HepG2 (cell line): Measurements from ENCODE around the gene TMX1. TPM values are rescaled to one million over a fixed set of nuclear protein-coding genes. Genes with fewer than 3 reads are reported as not detected.

Experiments
- ATAC-seq: fragments of 200-7000 bp; cut with Tn5 transposase; 3 replicates; pipeline ENCODE4 v1.9.1; 2020; ENCODE audit warnings: mild to moderate bottlenecking, moderate library complexity
- BruUV-seq: library from RNA; stranded (reverse); fragments of 400-500 nt; replicated peaks from 2 replicates; lab custom pipeline; 2021; lab: Mats Ljungman, UMichigan
- CTCF ChIA-PET: fragments of 300-600 bp; formaldehyde crosslinking; extraction: SDS; loops from one replicate; lab custom pipeline; 2021; ENCODE audit warnings: low total read pairs, inconsistent platforms, low intra/inter-chr PET ratio; lab: Yijun Ruan, JAX
- POLR2A ChIA-PET: fragments of 350-600 bp; sonication (Branson Sonifier 250); formaldehyde crosslinking; loops from one replicate; lab custom pipeline; 2020; ENCODE audit warnings: antibody characterized with exemption, inconsistent platforms; lab: Yijun Ruan, JAX
- DNase-seq: peaks from one replicate; pipeline ENCODE4 v3.0.0-alpha.2; 2015; ENCODE audit warnings: low spot score
- FAIRE-seq: peaks from 3 replicates; lab custom pipeline; 2011; peaks lifted over from hg19 to GRCh38; lab: Jason Lieb, UNC
- H2AFZ ChIP-seq: one replicate; pipeline ENCODE4 v1.6.1; 2011; ENCODE audit warnings: low read length, inconsistent platforms
- H3K27ac ChIP-seq: fragments of 300-600 bp; 3 replicates; pipeline ENCODE4 v1.8.0; 2011; ENCODE audit warnings: mixed run types, mild to moderate bottlenecking, mixed read lengths, low read length, inconsistent platforms; ENCODE audit not compliant: insufficient read depth; ENCODE audit errors: extremely low read length
- H3K27me3 ChIP-seq, 2 experiments: fragments of 200-600 bp in 1 of 2; 2 replicates in 1 of 2; 3 replicates in 1 of 2; pipeline versions ENCODE4 v1.6.0 to v1.8.0; 2011; ENCODE audit warnings: low read length in 2 of 2, mild to moderate bottlenecking in 2 of 2, moderate library complexity in 2 of 2, inconsistent platforms in 1 of 2; ENCODE audit not compliant: insufficient read depth in 2 of 2, control insufficient read depth in 1 of 2
- H3K36me3 ChIP-seq, 2 experiments: fragments of 200-600 bp in 1 of 2; replicated peaks in 1 of 2; 2 replicates in 1 of 2; 3 replicates in 1 of 2; pipeline versions ENCODE4 v1.5.1 to v1.8.0; 2011; ENCODE audit warnings: low read length in 2 of 2, inconsistent platforms in 1 of 2; ENCODE audit not compliant: insufficient read depth in 2 of 2, control insufficient read depth in 1 of 2
- H3K4me1 ChIP-seq: 2 replicates; pipeline ENCODE4 v1.5.1; 2012; ENCODE audit warnings: low read length, inconsistent platforms; ENCODE audit not compliant: insufficient read depth
- H3K4me2 ChIP-seq: 2 replicates; pipeline ENCODE4 v1.6.0; 2011; ENCODE audit warnings: low read depth, low read length, inconsistent platforms
- H3K4me3 ChIP-seq, 3 experiments: fragments of 200-600 bp in 1 of 3; sonication (generic), shearing (Covaris generic) in 1 of 3; replicated peaks in 1 of 3; 2 replicates each; pipeline ENCODE4 v1.5.1; 2011 to 2016; ENCODE audit warnings: low read length in 3 of 3, inconsistent platforms in 2 of 3, low read depth in 2 of 3, mild to moderate bottlenecking in 2 of 3, control low read depth in 1 of 3, mixed read lengths in 1 of 3; ENCODE audit not compliant: insufficient read depth in 1 of 3
- H3K79me2 ChIP-seq: one replicate; pipeline ENCODE4 v1.6.1; 2011; ENCODE audit warnings: low read length, inconsistent platforms; ENCODE audit not compliant: insufficient read depth
- H3K9ac ChIP-seq: 2 replicates; pipeline ENCODE4 v1.6.0; 2011; ENCODE audit warnings: mild to moderate bottlenecking, low read depth, low read length, inconsistent platforms; ENCODE audit not compliant: insufficient read depth
- H3K9me3 ChIP-seq: 2 replicates; pipeline ENCODE4 v1.5.1; 2012; ENCODE audit warnings: mild to moderate bottlenecking, low read length
- H4K20me1 ChIP-seq: 2 replicates; pipeline ENCODE4 v1.6.0; 2011; ENCODE audit warnings: inconsistent platforms, mild to moderate bottlenecking, low read length, moderate library complexity; ENCODE audit not compliant: insufficient read depth
- AHR ChIP-seq: IDR thresholded peaks from 2 replicates; pipeline ENCODE4 v1.6.1; 2018; ENCODE audit warnings: missing genetic modification reagents, missing compliant biosample characterization
- CENPT ChIP-seq: sonication (generic); formaldehyde crosslinking; IDR thresholded peaks from 2 replicates; pipeline ENCODE4 v1.8.0; 2022; ENCODE audit warnings: low read depth, mild to moderate bottlenecking, moderate library complexity, missing genetic modification reagents
- DRAP1 ChIP-seq: IDR thresholded peaks from 2 replicates; pipeline ENCODE4 v1.6.1; 2016; ENCODE audit warnings: missing genetic modification reagents, missing compliant biosample characterization
- EZH2 ChIP-seq: conservative IDR thresholded peaks from 2 replicates; pipeline ENCODE4 v1.6.1; 2012; ENCODE audit warnings: mild to moderate bottlenecking, low read depth, low read length, moderate library complexity
- FOXP1 ChIP-seq, 2 experiments: fragments of 450-650 bp in 1 of 2; IDR thresholded peaks; 2 replicates each; pipeline ENCODE4 v1.6.1; 2017 to 2018; ENCODE audit warnings: antibody characterized with exemption in 1 of 2
- GATAD2A ChIP-seq: IDR thresholded peaks from 2 replicates; pipeline ENCODE4 v1.6.1; 2016
- KDM6A ChIP-seq: IDR thresholded peaks from 2 replicates; pipeline ENCODE4 v1.6.1; 2016; ENCODE audit warnings: low read depth
- MAFK ChIP-seq, 2 experiments: IDR thresholded peaks in 1 of 2; conservative IDR thresholded peaks in 1 of 2; 2 replicates each; pipeline ENCODE4 v1.6.1; 2011; ENCODE audit warnings: improper control_type of control experiment in 2 of 2, low read length in 2 of 2
- MTA1 ChIP-seq: sonication (generic); formaldehyde crosslinking; IDR thresholded peaks from 2 replicates; pipeline ENCODE4 v1.4.0; 2020; ENCODE audit warnings: missing genetic modification reagents, mild to moderate bottlenecking, borderline replicate concordance
- PHF8 ChIP-seq: sonication (generic); formaldehyde crosslinking; IDR thresholded peaks from 2 replicates; pipeline ENCODE4 v1.5.0; 2020; ENCODE audit warnings: missing genetic modification reagents
- RBFOX2 ChIP-seq: fragments of 200-400 bp; formaldehyde crosslinking; IDR thresholded peaks from 2 replicates; pipeline ENCODE4 v1.6.1; 2017; ENCODE audit warnings: low read depth, mild to moderate bottlenecking, low read length
- RBM22 ChIP-seq: fragments of 200-400 bp; formaldehyde crosslinking; optimal IDR thresholded peaks from 2 replicates; pipeline ENCODE3; 2017; ENCODE audit warnings: mild to moderate bottlenecking, low read length, moderate library complexity
- SYNCRIP ChIP-seq: fragments of 200-400 bp; formaldehyde crosslinking; IDR thresholded peaks from 2 replicates; pipeline ENCODE4 v1.6.1; 2018; ENCODE audit warnings: mild to moderate bottlenecking, low read depth, low read length; ENCODE audit not compliant: insufficient read depth
- TCF12 ChIP-seq, 2 experiments: fragments of 450-650 bp in 1 of 2; sonication (generic) in 1 of 2; formaldehyde crosslinking in 1 of 2; IDR thresholded peaks; 2 replicates each; pipeline versions ENCODE4 v1.6.1 to v1.8.0; 2017 to 2022; ENCODE audit warnings: antibody characterized with exemption in 1 of 2, mild to moderate bottlenecking in 1 of 2, missing genetic modification reagents in 1 of 2, moderate library complexity in 1 of 2
- TMF1 ChIP-seq: sonication (generic); formaldehyde crosslinking; IDR thresholded peaks from 2 replicates; pipeline ENCODE4 v1.8.1; 2022; ENCODE audit warnings: low read depth, missing genetic modification reagents
- ZMYM4 ChIP-seq: sonication (generic); formaldehyde crosslinking; IDR thresholded peaks from 2 replicates; pipeline ENCODE4 v1.8.1; 2023; ENCODE audit warnings: mild to moderate bottlenecking, missing genetic modification reagents
- ZNF292 ChIP-seq: sonication (generic); formaldehyde crosslinking; IDR thresholded peaks from 2 replicates; pipeline ENCODE4 v1.8.1; 2022; ENCODE audit warnings: mild to moderate bottlenecking, low read depth, missing genetic modification reagents, borderline replicate concordance
- ZNF629 ChIP-seq: sonication (generic); formaldehyde crosslinking; conservative IDR thresholded peaks from 2 replicates; pipeline ENCODE4 v1.5.0; 2020; ENCODE audit warnings: missing genetic modification reagents
- ZNF883 ChIP-seq: sonication (generic); formaldehyde crosslinking; IDR thresholded peaks from 2 replicates; pipeline ENCODE4 v1.5.1; 2020; ENCODE audit warnings: mild to moderate bottlenecking, missing genetic modification reagents; ENCODE audit errors: not compliant biosample characterization
- WGBS: methylation state at CpG from one replicate; pipeline ENCODE4 v1.1.6; 2017; ENCODE audit warnings: low lambda C conversion rate; 5-methylcytosine and 5-hydroxymethylcytosine counted together
- in situ Hi-C: cut with HindIII; loops from 2 replicates; pipeline ENCODE4 v1.10.0; 2017; ENCODE audit warnings: low pct_unique_long_range_greater_than_20kb; ENCODE audit not compliant: extremely low pct_ligation_motif_present
- intact Hi-C: fragments of 100-400 bp; cut with micrococcal nuclease; formaldehyde crosslinking; loops from one replicate; pipeline ENCODE4 v1.10.0; 2022; ENCODE audit not compliant: unreplicated experiment
- polyA plus RNA-seq, 8 experiments: library from polyadenylated mRNA; depleted of rRNA in 3 of 8; stranded (reverse) in 7 of 8; unstranded in 1 of 8; fragments of >200 nt; fragmentation: Illumina TruSeq in 4 of 8; extraction: Trizol in 4 of 8; gene quantifications; 2 replicates each; pipeline versions ENCODE4 v1.2.1 to v1.2.3, GENCODE V29; 2011 to 2016; ENCODE audit warnings: low read depth in 4 of 8, missing spikeins in 1 of 8, mixed read lengths in 1 of 8; ENCODE audit not compliant: insufficient read depth in 1 of 8
- total RNA-seq, 5 experiments: library from RNA; depleted of rRNA; stranded (reverse); fragments of >200 nt; fragmentation: Illumina TruSeq; extraction: Trizol; gene quantifications; 2 replicates each; pipeline ENCODE4 v1.2.3, GENCODE V29; 2016; ENCODE audit warnings: low read depth in 1 of 5

TMX1 gene
- total and polyA plus RNA-seq, 2 of the 13 experiments (the other 11 are each of a cell fraction or from before 2014, with no cell fraction given): 23.0 to 56.8 TPM

GRCh38 chr14:51291016-51291415 lies 51.0 kb downstream of the TMX1 start:
- Histone ChIP-seq H3K4me3 (no peak overlapping the region), H3K27me3 (peaks cover 0 to 4% of the 10 kb centered on the region in 2 experiments; a peak in 1 of 5 replicates), H4K20me1 (no peaks in the 10 kb centered on the region), H3K36me3 (no peaks in the 10 kb centered on the region), H3K9me3 (no peaks in the 10 kb centered on the region), H3K79me2 (no peaks in the 10 kb centered on the region), H3K9ac (no peak overlapping the region), H3K4me2 (no peak overlapping the region), H2AFZ (no peak overlapping the region), H3K4me1 (no peaks in the 10 kb centered on the region), H3K27ac (no peak overlapping the region)
- BruUV-seq: no TSS peak
- TF ChIP-seq TMF1 (CRISPR knock-in tag) (no peak), RBFOX2 (no peak), ZMYM4 (CRISPR knock-in tag) (no peak), DRAP1 (no peak), FOXP1 (IDR thresholded peaks at IDR 0.05) (no peak), FOXP1 (CRISPR knock-in tag; IDR thresholded peaks at IDR 0.05) (no peak), SYNCRIP (no peak), TCF12 (IDR thresholded peaks at IDR 0.05) (no peak), TCF12 (CRISPR knock-in tag; IDR thresholded peaks at IDR 0.05) (no peak), PHF8 (CRISPR knock-in tag) (no peak), EZH2 (no peak), GATAD2A (CRISPR knock-in tag) (no peak), ZNF292 (CRISPR knock-in tag) (no peak), CENPT (CRISPR knock-in tag) (no peak), RBM22 (no peak), AHR (CRISPR knock-in tag) (no peak), ZNF883 (CRISPR knock-in tag) (no peak), ZNF629 (no peak), KDM6A (no peak), MAFK (conservative IDR thresholded peaks at IDR 0.05 in 1 of 2, IDR thresholded peaks at IDR 0.05 in 1 of 2; ENCODE audit: low read length in 2 of 2) (no peak), MTA1 (no peak)
- in situ Hi-C loops (no loop called here), intact Hi-C loops (no loop called here)
- ATAC-seq: no peak
- no peak for DNase-seq
- CTCF ChIA-PET: no interaction called here
- 100% methylated on average over 1 of the region's 4 CpGs for WGBS
- POLR2A ChIA-PET: no interaction called here
- FAIRE-seq: no peak
